ENCODE data around the gene APLNR. TPM values are rescaled to one million over a fixed set of nuclear protein-coding genes. Genes with fewer than 3 reads are reported as not detected.

The APLNR gene
- polyA plus RNA-seq, 1 donor (not counting 4 experiments of a cell fraction or from before 2014, with no cell fraction given): not detected

GRCh38 chr11:57260937-57261783, 24.1 kb upstream of the APLNR start:
- H3K27ac ChIP-seq (ENCODE audit: control insufficient read depth, insufficient read depth, low read length): no peak overlapping the region
- H3K27me3 ChIP-seq (ENCODE audit: control insufficient read depth, extremely low read depth, insufficient read depth, low read length): no peaks in the 10 kb centered on the region
- no peak for FAIRE-seq
- no peaks in the 10 kb centered on the region for H3K4me1 ChIP-seq (ENCODE audit: control insufficient read depth, extremely low read depth, insufficient read depth, low read length)
- DNase-seq (ENCODE audit: low read depth, low spot score): no peak
- no peaks in the 10 kb centered on the region for H4K20me1 ChIP-seq (ENCODE audit: control insufficient read depth, extremely low read depth, insufficient read depth, low read length)
- H3K9me3 ChIP-seq (ENCODE audit: control insufficient read depth, low read depth, low read length): no peaks in the 10 kb centered on the region
- dilution Hi-C loops (cut with MboI; ENCODE audit: extremely low pct_ligation_motif_present, low sequenced_read_pairs): no loop called here
- no peaks in the 10 kb centered on the region for H3K9me1 ChIP-seq (ENCODE audit: control insufficient read depth, extremely low read depth, insufficient read depth, low read length)
- no peak overlapping the region for H3K4me2 ChIP-seq (ENCODE audit: control insufficient read depth, extremely low read depth, insufficient read depth, low read depth, low read length)
- no peaks in the 10 kb centered on the region for H3K36me3 ChIP-seq (ENCODE audit: control insufficient read depth in 2 of 2, extremely low read depth in 1 of 2, insufficient read depth in 2 of 2, low read length in 2 of 2)
- TF ChIP-seq CTCF (optimal IDR thresholded peaks at IDR 0.05 in 1 of 3, IDR thresholded peaks at IDR 0.05 in 1 of 3, conservative IDR thresholded peaks at IDR 0.05 in 1 of 3; ENCODE audit: extremely low read depth in 1 of 3, insufficient read depth in 2 of 3, low read length in 3 of 3) (no peak), EZH2 (IDR thresholded peaks at IDR 0.05; ENCODE audit: low read length) (no peak)
- H3K79me2 ChIP-seq (ENCODE audit: control insufficient read depth, insufficient read depth, low read length): no peaks in the 10 kb centered on the region
- no peak overlapping the region for H3K4me3 ChIP-seq (ENCODE audit: control insufficient read depth in 2 of 3, extremely low read depth in 1 of 3, insufficient read depth in 2 of 3, low read depth in 1 of 3, low read length in 3 of 3)
- H2AFZ ChIP-seq (ENCODE audit: control insufficient read depth, low read length): no peak overlapping the region
- H3K9ac ChIP-seq (ENCODE audit: control insufficient read depth, extremely low read depth, insufficient read depth, low read length): no peak overlapping the region

GRCh38 chr11:57256119-57256518, 19.1 kb upstream of the APLNR start:
- Histone ChIP-seq H2AFZ (ENCODE audit: control insufficient read depth, low read length) (no peak overlapping the region), H3K9me1 (ENCODE audit: control insufficient read depth, extremely low read depth, insufficient read depth, low read length) (no peaks in the 10 kb centered on the region), H3K27me3 (ENCODE audit: control insufficient read depth, extremely low read depth, insufficient read depth, low read length) (no peaks in the 10 kb centered on the region), H3K4me1 (ENCODE audit: control insufficient read depth, extremely low read depth, insufficient read depth, low read length) (peaks cover 3% of the 10 kb centered on the region), H3K27ac (ENCODE audit: control insufficient read depth, insufficient read depth, low read length) (no peak overlapping the region), H3K4me2 (ENCODE audit: control insufficient read depth, extremely low read depth, insufficient read depth, low read depth, low read length) (no peak overlapping the region), H4K20me1 (ENCODE audit: control insufficient read depth, extremely low read depth, insufficient read depth, low read length) (no peaks in the 10 kb centered on the region), H3K36me3 (ENCODE audit: control insufficient read depth in 2 of 2, extremely low read depth in 1 of 2, insufficient read depth in 2 of 2, low read length in 2 of 2) (no peaks in the 10 kb centered on the region), H3K9me3 (ENCODE audit: control insufficient read depth, low read depth, low read length) (no peaks in the 10 kb centered on the region), H3K9ac (ENCODE audit: control insufficient read depth, extremely low read depth, insufficient read depth, low read length) (no peak overlapping the region), H3K4me3 (ENCODE audit: control insufficient read depth in 2 of 3, extremely low read depth in 1 of 3, insufficient read depth in 2 of 3, low read depth in 1 of 3, low read length in 3 of 3) (no peak overlapping the region), H3K79me2 (ENCODE audit: control insufficient read depth, insufficient read depth, low read length) (no peaks in the 10 kb centered on the region)
- dilution Hi-C loops (cut with MboI; ENCODE audit: extremely low pct_ligation_motif_present, low sequenced_read_pairs): no loop called here
- FAIRE-seq (no peak), DNase-seq (ENCODE audit: low read depth, low spot score) (no peak)
- no peak for TF ChIP-seq EZH2 (IDR thresholded peaks at IDR 0.05; ENCODE audit: low read length)
- TF ChIP-seq CTCF (optimal IDR thresholded peaks at IDR 0.05 in 1 of 3, IDR thresholded peaks at IDR 0.05 in 1 of 3, conservative IDR thresholded peaks at IDR 0.05 in 1 of 3; ENCODE audit: extremely low read depth in 1 of 3, insufficient read depth in 2 of 3, low read length in 3 of 3): no peak
